HG03469 (cell line): ENCODE data around the gene TMBIM1.

Experiments
- ATAC-seq: cut with Tn5 transposase; IDR thresholded peaks from one replicate; pipeline ENCODE4 v1.9.1; 2021; ENCODE audit warnings: mild to moderate bottlenecking, moderate library complexity, moderate number of reproducible peaks; ENCODE audit not compliant: unreplicated experiment

Gene TMBIM1

DNA sequence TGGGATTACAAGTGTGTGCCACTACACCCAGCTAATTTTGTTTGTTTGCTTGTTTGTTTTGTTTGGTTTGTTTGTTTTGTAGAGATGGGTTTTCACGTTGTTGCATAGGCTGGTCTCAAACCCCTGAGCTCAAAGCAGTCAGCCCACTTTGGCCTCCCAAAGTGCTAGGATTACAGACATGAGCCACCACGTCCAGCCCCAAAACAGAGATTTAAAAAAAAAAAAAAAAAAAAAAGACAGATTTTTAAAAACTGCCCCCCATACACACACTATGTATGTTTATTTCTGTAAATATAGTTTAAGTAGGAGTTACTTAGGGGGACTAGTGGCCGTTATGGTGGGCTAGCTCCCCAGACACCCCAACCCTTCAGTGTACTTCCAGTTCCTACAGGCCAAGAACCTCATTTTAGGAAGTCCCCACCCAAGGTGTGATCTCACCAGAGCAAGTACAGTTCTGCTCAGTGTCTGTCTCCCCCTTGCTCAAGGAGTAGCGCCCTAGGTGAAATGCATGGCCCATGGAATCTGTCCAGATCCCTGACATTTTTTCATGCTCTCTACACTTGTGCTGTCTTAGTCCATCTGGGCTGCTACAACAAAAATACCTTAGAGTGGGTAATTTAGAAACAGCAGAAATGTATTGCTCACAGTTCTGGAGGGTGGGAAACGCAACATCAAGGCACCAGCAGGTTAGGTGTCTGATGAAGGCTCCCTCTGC is 1.6 kb upstream of the TMBIM1 start:
- ATAC-seq = no peak

DNA sequence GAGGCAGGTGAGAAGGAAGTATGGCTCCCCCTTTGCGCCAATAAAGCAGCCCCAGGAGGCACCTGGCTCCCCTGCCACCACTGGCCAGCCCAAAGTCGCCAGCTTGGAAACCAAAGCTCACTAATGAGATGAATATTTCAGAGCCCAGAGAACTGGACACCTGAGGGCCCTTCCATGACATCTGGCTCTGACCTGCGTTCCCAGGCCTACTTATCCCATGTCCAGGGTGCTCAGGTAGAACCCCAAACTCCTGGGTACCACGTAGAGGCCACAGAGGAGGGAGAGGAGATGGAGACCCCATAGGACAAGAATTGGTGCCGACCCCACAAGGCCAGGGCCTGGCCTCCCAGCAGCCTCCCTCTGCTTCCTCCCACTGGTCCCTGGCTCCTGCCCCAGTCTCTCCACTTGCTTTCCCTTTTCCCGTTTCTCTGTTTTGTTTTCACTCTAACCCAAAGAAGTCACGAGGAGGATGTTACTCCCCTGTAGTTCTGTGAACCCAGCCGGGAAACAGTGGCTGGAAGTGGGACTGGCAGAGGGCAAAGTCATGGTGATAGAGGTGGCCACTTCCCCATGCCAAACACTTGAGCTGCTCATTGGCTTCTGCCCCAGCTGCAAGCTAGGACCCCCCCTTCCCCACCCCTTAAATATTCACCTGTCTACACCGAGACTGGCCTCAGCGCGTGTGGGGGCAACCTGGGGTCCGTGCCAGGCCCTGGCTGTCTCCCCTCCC is 820 bp downstream of the TMBIM1 start:
- ATAC-seq = no peak

DNA sequence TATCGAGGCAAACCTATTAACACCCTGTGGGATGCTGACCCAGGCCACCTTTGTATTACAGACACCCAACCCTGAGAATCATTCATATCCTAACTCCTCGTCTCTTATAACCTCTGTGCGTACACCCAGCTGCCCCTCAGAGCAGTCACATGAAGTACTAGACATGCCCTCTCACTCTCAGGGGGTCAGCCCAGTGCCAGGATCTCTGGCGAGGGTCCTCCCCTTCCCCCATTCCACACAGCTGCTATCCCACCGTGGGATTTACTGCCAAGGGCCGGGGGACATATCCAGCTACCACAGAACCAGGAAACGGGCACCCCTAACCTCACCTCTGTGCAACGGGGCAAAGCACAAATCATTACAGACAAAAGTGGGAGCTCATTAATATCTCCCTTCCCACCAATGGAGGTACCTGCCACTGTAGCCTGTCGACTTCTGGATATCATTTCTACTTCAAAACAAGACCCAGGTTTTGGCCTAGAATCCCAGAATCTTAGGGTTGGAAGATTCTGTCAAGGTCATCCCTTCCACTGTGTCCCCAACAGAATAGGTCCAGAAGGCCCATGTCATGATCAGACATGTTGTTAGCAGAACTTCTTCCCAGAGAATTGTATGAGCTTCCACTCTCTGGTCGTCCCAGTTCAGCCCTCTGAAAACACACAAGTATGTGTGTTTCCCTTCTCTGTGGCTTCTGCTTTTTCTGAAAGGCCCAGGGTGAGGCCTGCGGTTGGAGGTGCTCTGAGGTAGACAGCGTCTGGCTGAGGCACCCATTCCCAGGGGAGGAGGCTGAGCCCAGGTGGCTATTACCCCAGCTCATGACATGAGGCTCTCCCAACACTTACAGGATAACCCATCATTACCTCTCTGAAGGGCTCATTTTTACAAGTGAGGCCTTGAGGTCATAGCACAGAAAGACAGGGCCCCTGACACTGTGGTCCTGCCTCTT is 1.7 kb downstream of the TMBIM1 start:
- ATAC-seq = peak; percentile 44

DNA sequence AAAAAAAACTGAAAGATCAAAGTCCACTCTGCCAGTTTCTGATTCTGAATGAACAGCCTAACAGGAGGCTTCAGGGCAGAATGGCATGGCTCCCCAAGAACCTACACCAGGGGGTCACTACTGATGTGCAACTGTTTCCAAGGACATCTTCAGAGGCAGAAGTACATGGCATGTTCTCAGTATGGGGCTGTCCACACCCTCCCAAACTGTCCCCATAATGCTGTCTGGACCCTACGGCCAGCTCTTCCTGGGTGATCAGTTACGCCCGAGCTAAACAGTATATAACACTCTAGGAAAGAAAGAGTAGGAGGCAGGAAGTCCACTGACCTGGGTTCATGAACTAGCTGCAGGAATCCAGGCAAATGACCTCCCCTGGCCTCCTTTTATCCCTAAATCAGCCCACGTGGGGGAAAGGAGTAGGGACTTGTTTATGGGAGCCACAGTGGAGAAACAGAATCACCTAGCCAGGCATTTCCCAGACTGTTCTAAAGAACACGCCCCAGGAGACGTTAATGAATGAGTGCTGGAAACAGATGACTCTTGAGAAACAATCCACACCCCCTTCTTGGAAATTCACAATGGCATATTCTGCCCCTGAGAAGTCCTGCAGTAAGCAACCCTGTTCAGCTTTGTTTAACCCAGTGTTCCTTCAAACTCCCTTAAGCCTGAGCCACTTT is 2.5 kb downstream of the TMBIM1 start:
- ATAC-seq = no peak

DNA sequence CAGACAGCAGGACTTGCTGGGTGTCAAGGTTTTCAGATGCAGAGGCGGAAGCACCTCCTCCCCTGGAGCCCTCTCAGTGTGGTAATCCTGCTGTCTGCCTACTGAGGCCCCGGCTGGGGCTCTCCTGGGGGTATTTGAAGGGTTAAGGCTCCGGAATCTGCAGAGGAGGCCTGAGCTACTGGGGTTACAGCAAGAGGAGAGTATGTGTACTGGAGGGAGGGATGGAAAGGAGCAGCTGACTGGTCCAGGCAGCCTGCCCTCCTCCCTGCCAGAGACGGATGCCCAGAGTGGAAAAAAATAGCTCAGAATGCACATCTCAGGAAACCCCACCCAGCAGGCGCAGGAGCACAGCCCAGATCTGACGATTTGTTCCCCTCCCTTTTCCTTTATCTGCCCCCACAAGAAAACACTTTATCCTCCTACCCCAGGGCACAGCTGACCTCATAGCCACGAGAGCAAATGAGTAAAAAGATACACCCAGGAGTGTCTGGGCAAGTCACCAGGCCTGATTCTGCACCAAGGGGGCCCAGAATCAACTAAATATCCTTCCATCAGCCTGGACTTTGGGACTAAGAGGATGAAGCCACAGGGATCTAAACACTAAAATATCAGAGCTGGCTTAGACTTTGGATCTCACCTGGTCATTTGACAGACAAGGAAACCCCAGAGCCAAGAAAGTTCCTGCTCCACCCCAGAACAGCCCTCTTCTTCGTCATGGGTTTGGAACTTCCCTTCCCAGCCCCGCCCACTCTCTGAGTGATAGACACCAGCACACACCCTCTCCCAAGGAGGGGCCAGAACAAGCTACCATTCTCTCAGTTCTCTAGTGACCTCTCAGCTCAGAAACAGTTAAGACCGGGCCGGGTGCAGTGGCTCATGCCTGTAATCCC is 5.5 kb downstream of the TMBIM1 start:
- peak; percentile 31 for ATAC-seq

DNA sequence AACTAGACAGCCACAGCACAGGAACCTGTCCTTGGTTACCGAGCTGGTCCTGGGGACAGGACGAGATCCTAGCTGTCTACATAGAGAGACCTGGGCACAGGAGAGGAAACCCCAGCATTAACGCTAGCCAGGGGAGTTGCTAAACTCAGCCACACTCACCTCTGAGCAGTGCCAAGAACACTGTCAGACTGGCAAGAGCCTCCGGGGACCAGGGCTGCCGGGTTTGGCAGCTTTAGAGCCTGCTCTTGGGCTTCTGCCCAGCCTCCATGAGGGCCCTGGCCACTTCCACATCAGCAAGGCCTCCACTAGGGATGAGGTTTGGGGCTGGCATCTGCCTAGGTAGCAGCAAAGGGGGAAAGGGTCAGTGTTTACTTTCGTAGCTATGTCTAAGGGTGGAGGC is 6.7 kb downstream of the TMBIM1 start:
- ATAC-seq = no peak

DNA sequence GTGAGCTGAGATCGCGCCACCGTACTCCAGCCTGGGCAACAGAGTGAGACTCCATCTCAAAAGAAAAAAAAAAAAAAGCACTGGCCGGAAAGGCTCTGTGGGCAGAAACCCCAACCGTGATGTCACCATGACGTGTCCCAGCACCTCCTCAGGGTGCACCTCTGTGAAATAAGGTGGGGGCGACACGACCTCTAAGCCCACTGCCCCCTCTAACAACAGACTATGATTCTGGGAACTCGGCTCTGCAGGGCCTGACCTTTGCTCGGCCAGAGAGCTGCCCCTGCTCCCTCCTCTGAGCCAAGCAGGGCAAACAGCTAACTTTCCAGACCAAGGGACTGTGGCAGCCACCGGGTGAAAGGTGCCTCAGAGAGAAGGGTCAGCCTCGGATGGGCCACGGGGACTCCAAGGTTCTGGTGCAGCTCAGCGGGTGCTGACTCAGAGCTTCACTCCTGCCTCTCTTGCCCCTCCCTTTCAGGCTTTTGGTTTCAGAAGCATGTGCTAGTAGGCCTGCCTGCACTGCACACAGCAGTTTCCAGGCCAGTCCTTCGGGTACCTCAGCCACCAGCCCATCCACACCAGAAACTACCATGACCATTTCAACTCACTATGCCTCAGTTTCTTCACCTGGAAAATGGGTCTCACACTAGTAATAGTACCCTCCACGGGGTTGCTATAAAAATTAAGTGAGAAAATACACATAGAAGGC is 8.0 kb downstream of the TMBIM1 start:
- peak; percentile 42 for ATAC-seq

DNA sequence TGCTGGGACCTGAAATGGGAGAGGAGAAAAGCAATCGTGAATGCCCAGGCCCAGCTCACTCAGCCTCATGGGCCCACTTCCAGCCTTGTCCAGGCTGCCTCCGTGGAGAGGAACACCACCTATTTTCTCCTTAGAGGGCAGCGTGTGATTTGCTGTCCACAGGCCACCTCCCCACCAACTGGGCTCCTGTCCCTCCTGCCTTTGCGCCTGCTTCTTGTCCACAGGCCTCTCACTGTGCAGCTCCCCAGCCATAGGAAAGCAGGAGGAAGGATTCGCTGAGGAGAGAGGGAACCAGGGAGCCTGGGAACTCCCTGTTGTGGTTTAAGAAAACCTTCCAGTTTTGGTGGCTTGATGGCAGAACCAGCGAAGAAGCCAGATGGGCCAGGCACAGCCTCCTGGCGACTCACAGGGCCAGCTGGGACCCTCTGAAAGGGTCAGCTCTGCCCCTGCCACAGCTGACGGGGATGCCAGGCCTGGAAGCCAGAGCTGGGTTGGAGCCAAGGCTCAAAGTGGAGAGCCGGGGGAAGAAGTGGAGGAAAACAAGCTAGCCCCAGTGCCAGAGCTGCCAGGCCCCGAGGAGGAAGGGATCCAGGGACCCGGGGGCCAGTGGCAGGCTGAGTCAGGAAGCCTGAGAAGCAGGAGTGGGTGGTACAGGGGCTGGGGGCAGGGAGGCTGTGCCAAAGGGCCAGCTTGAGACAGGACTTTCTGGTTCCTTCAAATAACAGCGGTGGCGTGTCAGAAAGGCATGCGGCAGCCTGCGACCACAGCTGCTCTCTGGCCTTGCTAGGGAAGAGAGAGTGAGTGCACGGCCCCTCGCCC is 9.9 kb downstream of the TMBIM1 start:
- ATAC-seq = no peak

DNA sequence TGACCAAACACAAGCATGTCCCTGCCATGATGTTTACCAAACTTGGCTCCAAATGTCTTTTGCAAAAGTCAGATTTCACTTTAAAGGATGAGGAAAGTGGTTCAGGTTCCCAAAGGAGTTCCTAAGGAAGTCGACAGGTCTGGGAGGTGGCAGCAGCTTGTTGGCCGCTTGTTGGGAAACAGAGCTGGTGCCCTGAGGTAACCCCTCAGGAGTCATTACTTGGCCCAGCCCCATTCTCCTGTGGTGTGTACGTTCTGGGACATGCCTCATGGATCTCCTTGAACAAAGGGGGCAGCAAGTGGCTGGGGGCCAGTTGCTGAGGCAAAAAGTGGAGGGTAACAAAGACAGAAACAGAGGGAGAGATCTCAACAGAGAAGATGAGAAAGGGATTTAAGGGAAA is 10.9 kb downstream of the TMBIM1 start:
- no peak for ATAC-seq

DNA sequence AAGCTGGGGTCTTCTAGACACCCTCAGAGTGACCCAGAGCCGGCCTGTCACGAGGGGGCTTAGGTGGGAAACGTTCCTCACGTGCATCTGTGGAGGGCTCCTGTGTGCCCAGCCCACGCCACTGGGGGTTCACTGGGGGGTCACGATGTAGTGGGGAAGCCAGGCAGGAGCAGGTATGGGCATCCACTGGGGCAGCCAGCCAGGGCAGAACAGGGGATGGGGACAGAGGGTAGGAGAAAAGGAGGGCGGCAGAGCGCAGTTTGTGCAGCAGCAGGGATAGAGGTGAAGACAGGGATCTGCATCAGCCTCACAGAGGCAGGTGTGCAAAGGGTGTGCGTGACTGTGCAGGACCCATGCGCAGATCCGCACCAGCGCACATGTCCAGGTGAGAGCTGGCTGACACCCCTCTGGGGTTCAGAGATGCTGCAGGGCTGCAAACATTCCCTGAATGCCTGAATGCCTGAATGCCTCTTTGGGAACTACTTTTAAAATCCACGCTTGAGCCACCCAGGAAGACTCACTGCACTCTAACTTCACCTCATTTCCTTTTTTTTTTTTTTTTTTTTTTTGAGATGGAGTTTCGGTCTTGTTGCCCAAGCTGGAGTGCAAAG is 11.9 kb downstream of the TMBIM1 start:
- no peak for ATAC-seq

DNA sequence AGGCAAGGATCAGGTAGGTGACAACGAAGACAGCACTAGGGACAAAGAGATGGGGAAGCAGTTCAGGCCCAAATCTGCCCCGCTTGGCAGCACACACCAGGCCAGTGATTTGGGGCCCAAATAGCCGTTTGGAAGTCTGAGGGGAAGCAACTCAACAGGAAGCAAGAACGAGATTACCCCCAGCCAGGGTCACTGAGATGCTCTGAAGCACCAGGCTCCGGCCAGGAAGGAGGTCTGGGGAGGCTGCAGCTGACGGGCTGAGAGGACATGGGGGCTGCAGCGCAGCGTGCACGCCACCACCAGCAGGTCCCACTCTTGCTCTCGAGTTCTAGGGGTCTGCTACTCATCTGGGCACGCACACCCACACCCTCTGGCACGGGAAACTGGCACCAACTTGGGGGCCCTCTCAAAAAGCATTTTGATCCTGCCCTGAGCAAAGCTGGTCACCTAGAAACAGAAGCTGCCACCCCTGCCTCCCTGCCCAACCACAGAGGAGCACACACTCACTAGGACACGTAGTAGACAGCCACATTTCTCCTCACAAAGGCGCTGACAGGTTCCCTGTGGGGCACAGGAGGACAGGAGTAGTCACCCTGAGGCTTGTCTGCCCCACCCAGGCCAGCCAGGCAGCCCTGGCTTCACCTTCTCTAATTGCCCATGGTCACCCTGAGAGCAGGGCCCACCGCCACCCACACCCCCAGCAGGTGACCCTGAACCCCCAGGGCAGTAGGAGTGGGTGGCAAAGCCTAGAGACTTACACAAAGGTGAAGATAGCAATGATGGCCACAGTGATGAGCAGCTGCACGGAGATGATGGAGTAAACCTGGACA is 13.6 kb downstream of the TMBIM1 start:
- no peak for ATAC-seq

DNA sequence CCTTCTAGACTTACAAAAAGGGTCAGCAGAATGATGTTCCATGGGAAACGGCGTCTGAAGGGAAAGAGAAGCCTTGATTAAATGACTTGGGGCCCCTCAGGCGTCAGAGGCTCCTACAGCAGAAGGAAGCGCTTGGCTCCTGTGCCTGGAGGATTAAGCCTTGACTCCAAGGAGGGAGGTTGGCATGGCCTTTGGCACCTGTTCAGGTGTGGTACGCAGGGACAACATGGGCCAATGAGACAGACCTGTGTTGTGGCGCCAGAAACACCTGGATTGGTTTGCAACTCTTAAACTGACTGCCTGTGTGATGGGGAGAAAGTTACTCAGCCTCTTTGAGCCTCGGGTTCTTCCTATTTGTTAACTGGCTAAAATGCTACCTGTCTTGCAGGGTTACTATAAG is 14.4 kb downstream of the TMBIM1 start:
- no peak for ATAC-seq

DNA sequence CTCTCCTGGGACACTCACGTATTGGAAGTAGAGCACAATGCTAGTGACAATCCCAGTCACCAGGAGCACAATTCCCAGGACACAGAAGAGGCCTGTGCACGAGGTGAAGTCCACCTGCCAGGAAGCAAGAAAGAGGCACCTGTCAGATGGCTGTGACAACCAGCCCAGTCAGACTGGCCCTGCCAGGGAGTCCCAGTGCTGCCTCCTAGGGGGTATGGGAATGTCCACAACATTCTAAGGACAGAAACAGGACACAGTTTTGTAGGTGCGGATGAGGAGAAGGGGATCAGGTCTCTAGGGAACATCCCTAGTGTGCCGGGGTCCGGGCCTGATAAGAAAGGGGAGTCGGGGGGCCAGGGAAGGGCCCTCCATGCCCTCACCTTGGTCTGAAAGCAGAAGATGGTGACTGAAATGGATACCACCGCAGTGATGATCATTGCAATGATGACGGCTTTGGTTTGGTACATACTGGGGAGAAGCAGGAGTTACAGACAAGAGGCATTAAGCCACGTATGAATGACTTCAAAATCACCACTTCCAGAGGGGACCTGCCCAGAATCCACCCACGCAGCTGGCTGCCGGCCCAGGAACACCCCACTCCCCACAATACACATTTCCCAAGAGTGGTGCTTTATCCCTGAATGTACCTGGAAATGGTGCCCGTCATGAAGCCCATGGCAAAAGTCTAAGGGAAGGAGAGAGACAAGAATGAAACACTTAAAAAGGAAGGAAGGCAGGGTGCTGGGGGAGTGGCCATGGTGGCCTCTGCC is 15.1 kb downstream of the TMBIM1 start:
- ATAC-seq = no peak

DNA sequence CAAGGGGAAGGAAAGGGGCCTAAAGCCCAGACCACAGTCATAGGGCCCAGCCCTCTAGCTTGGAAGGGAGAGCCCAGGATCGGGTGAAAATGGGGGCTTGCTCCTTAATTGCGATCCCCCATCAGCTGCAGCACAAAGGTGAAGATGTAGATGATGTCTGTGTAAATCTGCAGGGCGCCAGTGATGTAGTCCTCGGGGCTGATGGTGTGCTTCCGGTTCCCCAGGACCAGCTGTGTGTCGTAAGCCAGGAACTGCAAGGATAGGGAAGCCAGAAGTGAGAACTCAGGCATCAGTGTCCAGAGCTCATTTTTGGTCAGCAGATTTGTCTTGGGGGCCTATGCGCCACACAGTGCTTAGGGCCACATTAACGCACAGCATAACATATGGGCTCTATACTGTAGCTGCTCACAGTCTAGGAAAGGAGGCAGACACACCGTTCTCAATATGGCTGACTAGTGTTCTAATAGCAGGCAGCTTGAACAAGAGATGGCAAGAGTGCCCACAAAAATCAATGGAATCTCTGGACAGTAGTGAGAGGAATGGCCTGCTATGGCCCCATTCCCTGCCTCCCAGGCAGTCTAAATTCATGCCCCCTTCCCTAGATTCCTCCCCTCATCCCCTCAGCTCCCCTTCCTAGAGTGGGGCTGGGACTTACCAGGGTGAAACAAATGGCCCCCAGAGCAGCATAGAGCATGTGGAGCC is 16.8 kb downstream of the TMBIM1 start:
- no peak for ATAC-seq

DNA sequence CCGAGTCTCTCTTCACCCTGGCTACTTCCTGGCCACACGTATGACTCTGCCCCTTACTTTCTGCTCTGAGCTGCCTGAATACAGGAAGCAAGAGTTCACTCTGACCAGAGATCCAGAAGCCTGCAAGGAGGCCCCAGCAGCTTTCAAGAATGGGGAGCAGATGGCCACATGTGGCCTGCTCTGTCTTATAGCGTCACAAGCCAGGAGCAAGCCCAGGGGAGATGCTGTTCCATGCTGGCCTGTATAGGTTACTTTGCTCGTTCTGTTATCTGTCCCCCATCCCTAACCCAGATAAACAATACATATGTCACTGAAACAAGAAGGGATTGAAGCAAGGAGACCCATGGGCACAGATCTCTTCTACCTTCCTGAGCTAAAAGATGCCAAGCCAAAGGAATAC is 17.7 kb downstream of the TMBIM1 start:
- ATAC-seq = no peak

DNA sequence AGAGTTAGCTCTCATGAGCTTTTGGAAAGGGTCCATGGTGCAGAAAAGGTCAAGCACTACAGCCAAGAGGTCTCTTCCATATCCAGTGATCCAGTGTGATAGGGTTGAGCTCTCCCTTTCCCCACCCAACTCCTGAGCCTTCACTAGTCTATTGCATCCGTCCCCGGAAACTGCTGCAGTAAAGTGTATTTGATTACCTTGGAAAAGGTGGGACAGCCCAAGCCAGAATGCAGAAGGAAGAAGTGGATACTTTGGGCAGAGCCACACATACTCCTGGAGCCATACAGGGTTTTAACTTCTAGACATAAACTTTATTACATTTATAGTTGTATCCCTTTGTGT is 18.4 kb downstream of the TMBIM1 start:
- ATAC-seq = no peak
